Neuronal stem cell (in vitro differentiated cells): ENCODE measurements around the gene NOC2L.

Experiments used
- DNase-seq: peaks from one replicate; pipeline ENCODE4 v3.0.0-alpha.2; 2013; ENCODE audit warnings: low spot score
- H2AFZ ChIP-seq: one replicate; pipeline ENCODE4 v1.6.1; 2013; ENCODE audit warnings: mild to moderate bottlenecking, low read length, inconsistent platforms
- H2AK5ac ChIP-seq: 2 replicates; pipeline ENCODE4 v1.6.1; 2013; ENCODE audit warnings: low read depth, mild to moderate bottlenecking, inconsistent platforms, low read length, moderate library complexity, mixed read lengths
- H2BK120ac ChIP-seq: 2 replicates; pipeline ENCODE4 v1.6.1; 2013; ENCODE audit warnings: low read depth, mild to moderate bottlenecking, inconsistent platforms, low read length, moderate library complexity, mixed read lengths
- H2BK12ac ChIP-seq: one replicate; pipeline ENCODE4 v1.6.1; 2013; ENCODE audit warnings: low read length, inconsistent platforms
- H2BK15ac ChIP-seq: 2 replicates; pipeline ENCODE4 v1.6.1; 2013; ENCODE audit warnings: mild to moderate bottlenecking, low read length, inconsistent platforms, mixed read lengths
- H2BK5ac ChIP-seq: one replicate; pipeline ENCODE4 v1.6.1; 2013; ENCODE audit warnings: inconsistent platforms, mild to moderate bottlenecking, low read length, moderate library complexity
- H3K14ac ChIP-seq: one replicate; pipeline ENCODE4 v1.6.1; 2013; ENCODE audit warnings: low read length, inconsistent platforms
- H3K18ac ChIP-seq: 2 replicates; pipeline ENCODE4 v1.6.1; 2013; ENCODE audit warnings: low read length, inconsistent platforms
- H3K23ac ChIP-seq: 2 replicates; pipeline ENCODE4 v1.6.1; 2013; ENCODE audit warnings: low read depth, mild to moderate bottlenecking, mixed read lengths, low read length, inconsistent platforms; ENCODE audit not compliant: poor library complexity
- H3K27ac ChIP-seq: replicated peaks from 3 replicates; pipeline ENCODE4 v1.5.1; 2013; ENCODE audit warnings: low read length, inconsistent platforms
- H3K27me3 ChIP-seq, 3 experiments: 2 replicates each; pipeline ENCODE4 v1.6.1; 2013; ENCODE audit warnings: low read length in 3 of 3, mild to moderate bottlenecking in 2 of 3, inconsistent platforms in 1 of 3, low read depth in 1 of 3, mixed read lengths in 1 of 3, moderate library complexity in 1 of 3; ENCODE audit not compliant: control insufficient read depth in 3 of 3, insufficient read depth in 3 of 3
- H3K36me3 ChIP-seq, 2 donors: replicated peaks in 1 of 2; 2 replicates each; pipeline ENCODE4 v1.6.1; 2013; ENCODE audit warnings: low read length in 2 of 2; ENCODE audit not compliant: control insufficient read depth in 2 of 2, insufficient read depth in 2 of 2
- H3K4ac ChIP-seq: 2 replicates; pipeline ENCODE4 v1.6.1; 2013; ENCODE audit warnings: inconsistent platforms, mild to moderate bottlenecking, low read length, moderate library complexity
- H3K4me1 ChIP-seq, 2 donors: 1 replicate in 1 of 2; 2 replicates in 1 of 2; pipeline ENCODE4 v1.6.1; 2013; ENCODE audit warnings: low read length in 2 of 2, low read depth in 1 of 2; ENCODE audit not compliant: control insufficient read depth in 2 of 2, insufficient read depth in 1 of 2
- H3K4me2 ChIP-seq: one replicate; pipeline ENCODE4 v1.6.1; 2013; ENCODE audit warnings: mild to moderate bottlenecking, low read length, inconsistent platforms; ENCODE audit not compliant: insufficient read depth, poor library complexity, severe bottlenecking
- H3K4me3 ChIP-seq, 2 donors: 2 replicates each; pipeline ENCODE4 v1.5.1; 2013; ENCODE audit warnings: low read length in 2 of 2, mild to moderate bottlenecking in 2 of 2, inconsistent platforms in 1 of 2, moderate library complexity in 1 of 2
- H3K79me1 ChIP-seq: one replicate; pipeline ENCODE4 v1.6.1; 2013; ENCODE audit warnings: low read depth, mild to moderate bottlenecking, inconsistent platforms, low read length, moderate library complexity
- H3K9ac ChIP-seq: one replicate; pipeline ENCODE4 v1.6.1; 2013; ENCODE audit warnings: mild to moderate bottlenecking, low read depth, low read length, inconsistent platforms; ENCODE audit not compliant: poor library complexity
- H3K9me3 ChIP-seq, 2 donors: replicated peaks in 1 of 2; 2 replicates each; pipeline versions ENCODE3 to v1.6.1; 2013; ENCODE audit warnings: low read length in 2 of 2, mild to moderate bottlenecking in 2 of 2, inconsistent platforms in 1 of 2, low read depth in 1 of 2, mixed read lengths in 1 of 2, moderate library complexity in 1 of 2; ENCODE audit not compliant: control insufficient read depth in 2 of 2, insufficient read depth in 1 of 2
- H4K8ac ChIP-seq: one replicate; pipeline ENCODE4 v1.6.1; 2013; ENCODE audit warnings: low read depth, mild to moderate bottlenecking, inconsistent platforms, low read length, moderate library complexity
- H4K91ac ChIP-seq: one replicate; pipeline ENCODE4 v1.6.1; 2013; ENCODE audit warnings: low read length, low read depth, mild to moderate bottlenecking, inconsistent platforms; ENCODE audit not compliant: poor library complexity
- WGBS, 2 donors: extraction: QIAGEN DNeasy Blood & Tissue Kit; methylation state at CpG; one replicate each; pipeline ENCODE4 v1.1.7; 2013; ENCODE audit warnings: missing lambda C conversion rate in 2 of 2, mixed read lengths in 1 of 2; ENCODE audit not compliant: insufficient read length in 2 of 2, insufficient replicate concordance in 1 of 2; ENCODE audit errors: extremely low coverage in 2 of 2; 5-methylcytosine and 5-hydroxymethylcytosine counted together

NOC2L gene

GRCh38 chr1:906600-907420, 52.2 kb downstream of the NOC2L start:
- no peak overlapping the region for H3K4me3 ChIP-seq
- H3K27ac ChIP-seq: no peak overlapping the region
- no CpG with 5 or more reads among the region's 20 CpGs for WGBS, 2 donors

GRCh38 chr1:905811-906599, 53.1 kb downstream of the NOC2L start:
- no peak for DNase-seq
- no peak overlapping the region for H3K14ac ChIP-seq
- peaks cover 0 to 4% of the 10 kb centered on the region in 2 donors for H3K4me1 ChIP-seq
- H3K18ac ChIP-seq: no peak overlapping the region
- no peak overlapping the region for H3K4me2 ChIP-seq
- H3K79me1 ChIP-seq: no peaks in the 10 kb centered on the region
- H2BK5ac ChIP-seq: no peak overlapping the region
- H4K8ac ChIP-seq: peak overlapping the region; percentile 3
- H2BK15ac ChIP-seq: no peak overlapping the region
- H3K36me3 ChIP-seq: peaks cover 0 to 11% of the 10 kb centered on the region in 2 donors
- H3K9me3 ChIP-seq: no peaks in the 10 kb centered on the region
- peaks cover 2 to 44% (median 26%) of the 10 kb centered on the region in 3 experiments for H3K27me3 ChIP-seq
- no CpG with 5 or more reads among the region's 13 CpGs for WGBS, 2 donors
- no peak overlapping the region for H3K4ac ChIP-seq
- no peak overlapping the region for H2BK12ac ChIP-seq
- peak overlapping the region; percentile 54 for H2AK5ac ChIP-seq
- H3K4me3 ChIP-seq: no peak overlapping the region
- no peak overlapping the region for H2AFZ ChIP-seq
- peak overlapping the region; percentile 89 for H3K23ac ChIP-seq
- no peak overlapping the region for H3K27ac ChIP-seq
- no peak overlapping the region for H4K91ac ChIP-seq
- no peak overlapping the region for H2BK120ac ChIP-seq
- no peak overlapping the region for H3K9ac ChIP-seq

More at GRCh38 chr1:906600-907420, 52.2 kb downstream of the NOC2L start:
- peaks cover 0 to 4% of the 10 kb centered on the region in 2 donors for H3K4me1 ChIP-seq
- no peak for DNase-seq
- H3K9ac ChIP-seq: no peak overlapping the region
- no peak overlapping the region for H2BK5ac ChIP-seq
- no peak overlapping the region for H3K18ac ChIP-seq
- H2BK120ac ChIP-seq: no peak overlapping the region
- no peak overlapping the region for H2BK15ac ChIP-seq
- H4K91ac ChIP-seq: no peak overlapping the region
- no peak overlapping the region for H2BK12ac ChIP-seq
- peaks cover 0 to 11% of the 10 kb centered on the region in 2 donors for H3K36me3 ChIP-seq
- H3K9me3 ChIP-seq: no peaks in the 10 kb centered on the region
- no peak overlapping the region for H3K4me2 ChIP-seq
- no peak overlapping the region for H2AFZ ChIP-seq
- H4K8ac ChIP-seq: peak overlapping the region; percentile 3
- peak overlapping the region; percentile 54 for H2AK5ac ChIP-seq
- no peaks in the 10 kb centered on the region for H3K79me1 ChIP-seq
- no peak overlapping the region for H3K14ac ChIP-seq
- peak overlapping the region; percentile 89 for H3K23ac ChIP-seq
- H3K27me3 ChIP-seq: peaks cover 2 to 44% (median 18%) of the 10 kb centered on the region in 3 experiments
- no peak overlapping the region for H3K4ac ChIP-seq

DNA sequence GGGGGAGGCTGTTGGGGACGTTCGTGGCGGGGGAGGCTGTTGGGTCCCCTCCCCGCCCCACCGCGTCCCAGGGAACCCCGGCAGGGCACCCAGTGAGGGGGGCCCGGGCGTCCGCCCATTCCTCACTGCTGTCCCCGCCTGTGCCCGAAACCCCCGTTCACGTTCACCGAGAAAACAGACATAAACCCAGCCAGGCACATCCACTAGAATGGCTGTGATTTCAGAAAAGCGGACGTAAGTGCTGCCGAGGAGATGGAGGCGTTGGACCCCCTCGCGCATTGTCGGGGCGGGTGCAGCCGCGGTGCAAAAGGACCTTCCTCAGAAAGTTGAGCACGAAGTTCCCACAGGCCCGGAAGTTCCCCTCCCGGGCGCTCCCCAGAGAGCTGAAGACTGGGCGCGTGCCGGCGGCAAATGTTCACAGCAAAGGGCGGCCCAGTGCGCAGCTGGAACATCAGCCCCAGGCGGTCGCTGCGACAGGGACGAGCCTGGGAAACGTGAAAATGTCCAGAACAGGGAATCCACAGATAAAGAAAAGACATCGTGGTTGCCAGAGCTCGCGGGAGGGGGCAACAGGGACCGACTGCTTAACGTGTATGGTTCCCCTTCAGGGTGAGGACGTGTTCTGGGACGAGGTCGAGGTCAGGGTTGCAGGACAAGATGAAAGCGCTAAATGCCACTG, 53.8 kb downstream of the NOC2L start:
- H3K4ac ChIP-seq: no peak overlapping the region
- no peak overlapping the region for H2AK5ac ChIP-seq
- H3K9ac ChIP-seq: peak overlapping the region; percentile 53
- peak overlapping the region; percentile 79 for H2BK15ac ChIP-seq
- no peaks in the 10 kb centered on the region for H3K9me3 ChIP-seq
- no peak overlapping the region for H3K23ac ChIP-seq
- no peak overlapping the region for H3K27ac ChIP-seq
- no peak overlapping the region for H2BK12ac ChIP-seq
- H3K4me1 ChIP-seq: peaks cover 0 to 4% of the 10 kb centered on the region in 2 donors
- H2BK5ac ChIP-seq: no peak overlapping the region
- H2BK120ac ChIP-seq: no peak overlapping the region
- no peak overlapping the region for H4K91ac ChIP-seq
- H3K14ac ChIP-seq: no peak overlapping the region
- H2AFZ ChIP-seq: peak overlapping the region; percentile 92
- WGBS, 2 donors: no CpG with 5 or more reads among the region's 49 CpGs
- H3K27me3 ChIP-seq: peaks cover 2 to 38% (median 34%) of the 10 kb centered on the region in 3 experiments
- no peaks in the 10 kb centered on the region for H3K79me1 ChIP-seq
- peak overlapping the region; percentile 45 to 72 for H3K4me3 ChIP-seq
- peaks cover 0 to 11% of the 10 kb centered on the region in 2 donors for H3K36me3 ChIP-seq
- peak overlapping the region; percentile 92 for H3K18ac ChIP-seq
- no peak for DNase-seq
- H3K4me2 ChIP-seq: peak overlapping the region; percentile 58
- H4K8ac ChIP-seq: no peak overlapping the region
